ENCODE results near the gene GOLGA5. TPM values are rescaled to one million over a fixed set of nuclear protein-coding genes. Genes with fewer than 3 reads are reported as not detected.

GOLGA5 gene
- total RNA-seq, 3 donors from 2014 or later (not counting 1 experiment from before 2014, with no cell fraction given) = 11.5 to 21.0 (median 17.1) TPM

DNA sequence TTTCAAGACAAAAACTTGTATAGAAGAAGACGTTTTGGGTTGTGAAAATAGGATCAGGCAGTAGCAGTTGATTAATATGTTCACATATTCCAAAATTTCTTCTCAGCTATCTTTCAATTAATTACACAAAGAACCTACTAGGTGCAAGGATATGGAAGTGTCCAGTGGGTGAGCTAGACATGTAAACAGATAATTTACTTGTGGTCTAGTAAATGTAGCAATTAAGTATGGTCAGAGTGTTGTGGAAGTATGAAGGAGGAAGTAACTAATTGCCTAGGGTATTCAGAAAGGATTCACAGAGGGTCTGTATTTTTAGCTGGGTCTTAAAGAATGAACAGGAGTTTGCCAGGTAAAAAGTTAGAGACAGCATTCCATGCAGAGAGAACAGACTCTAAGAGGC is 5.9 kb downstream of the GOLGA5 start:
- Mint-ChIP-seq H3K36me3 (peaks cover 11% of the 10 kb centered on the region), H3K27me3 (ENCODE audit: low read depth in 2 of 2) (no peaks in the 10 kb centered on the region)
- TF ChIP-seq, protein P1, sequence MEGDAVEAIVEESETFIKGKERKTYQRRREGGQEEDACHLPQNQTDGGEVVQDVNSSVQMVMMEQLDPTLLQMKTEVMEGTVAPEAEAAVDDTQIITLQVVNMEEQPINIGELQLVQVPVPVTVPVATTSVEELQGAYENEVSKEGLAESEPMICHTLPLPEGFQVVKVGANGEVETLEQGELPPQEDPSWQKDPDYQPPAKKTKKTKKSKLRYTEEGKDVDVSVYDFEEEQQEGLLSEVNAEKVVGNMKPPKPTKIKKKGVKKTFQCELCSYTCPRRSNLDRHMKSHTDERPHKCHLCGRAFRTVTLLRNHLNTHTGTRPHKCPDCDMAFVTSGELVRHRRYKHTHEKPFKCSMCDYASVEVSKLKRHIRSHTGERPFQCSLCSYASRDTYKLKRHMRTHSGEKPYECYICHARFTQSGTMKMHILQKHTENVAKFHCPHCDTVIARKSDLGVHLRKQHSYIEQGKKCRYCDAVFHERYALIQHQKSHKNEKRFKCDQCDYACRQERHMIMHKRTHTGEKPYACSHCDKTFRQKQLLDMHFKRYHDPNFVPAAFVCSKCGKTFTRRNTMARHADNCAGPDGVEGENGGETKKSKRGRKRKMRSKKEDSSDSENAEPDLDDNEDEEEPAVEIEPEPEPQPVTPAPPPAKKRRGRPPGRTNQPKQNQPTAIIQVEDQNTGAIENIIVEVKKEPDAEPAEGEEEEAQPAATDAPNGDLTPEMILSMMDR (IDR thresholded peaks at IDR 0.05) = no peak

DNA sequence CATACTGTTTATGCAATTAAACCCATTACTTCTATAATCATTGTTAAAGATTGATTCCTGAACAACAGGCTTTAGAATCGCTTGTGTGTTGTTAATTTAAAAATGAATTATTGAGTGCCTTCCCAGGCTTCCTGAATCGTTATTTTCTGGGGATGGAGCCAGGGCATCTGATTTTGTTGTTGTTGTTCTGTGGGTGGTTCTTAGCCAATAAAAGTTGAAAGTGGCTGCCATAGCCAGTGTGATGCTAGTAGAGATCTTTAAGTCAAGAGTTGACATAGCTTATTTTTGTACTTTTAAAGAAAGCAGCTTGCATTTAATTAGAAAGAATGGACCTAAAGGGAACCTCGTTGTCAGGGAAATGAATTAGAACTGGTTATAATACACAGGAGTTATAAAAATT is 6.4 kb downstream of the GOLGA5 start:
- Mint-ChIP-seq H3K9me3 (no peaks in the 10 kb centered on the region), H3K4me1 (peaks cover 58 to 60% of the 10 kb centered on the region in 2 donors), H3K27ac (peak overlapping the region; percentile 32 to 67), H3K4me3 (peak overlapping the region; percentile 7), H3K27me3 (ENCODE audit: low read depth in 2 of 2) (no peaks in the 10 kb centered on the region), H3K36me3 (peaks cover 11% of the 10 kb centered on the region)
- DNase-seq (no peak), ATAC-seq (no peak)
- intact Hi-C loops (cut with micrococcal nuclease) = no loop called here
- WGBS (ENCODE audit: insufficient coverage) = 56% methylated on average over 3 of the region's 3 CpGs
- no peaks in the 10 kb centered on the region for H3K9me3 ChIP-seq (ENCODE audit: control insufficient read depth, insufficient read depth, low read length)
- no peaks in the 10 kb centered on the region for H3K4me1 ChIP-seq (ENCODE audit: control insufficient read depth, insufficient read depth, low read length)
- H3K27ac ChIP-seq (ENCODE audit: low read length) = no peak overlapping the region
- no peaks in the 10 kb centered on the region for H3K27me3 ChIP-seq (ENCODE audit: control insufficient read depth, insufficient read depth, low read length)
- TF ChIP-seq, protein P1 (IDR thresholded peaks at IDR 0.05) = no peak
- H3K36me3 ChIP-seq (ENCODE audit: control insufficient read depth, insufficient read depth, low read length) = peaks cover 39% of the 10 kb centered on the region
- H3K4me3 ChIP-seq (ENCODE audit: low read length) = no peak overlapping the region

More for the DNA sequence above, 5.9 kb downstream of the GOLGA5 start:
- Histone ChIP-seq H3K27ac (ENCODE audit: low read length) (no peak overlapping the region), H3K4me1 (ENCODE audit: control insufficient read depth, insufficient read depth, low read length) (peaks cover 3% of the 10 kb centered on the region), H3K9me3 (ENCODE audit: control insufficient read depth, insufficient read depth, low read length) (no peaks in the 10 kb centered on the region), H3K27me3 (ENCODE audit: control insufficient read depth, insufficient read depth, low read length) (no peaks in the 10 kb centered on the region), H3K36me3 (ENCODE audit: control insufficient read depth, insufficient read depth, low read length) (peaks cover 39% of the 10 kb centered on the region), H3K4me3 (ENCODE audit: low read length) (no peak overlapping the region)
- 80% methylated on average over 1 of the region's 1 CpG for WGBS (ENCODE audit: insufficient coverage)
- Mint-ChIP-seq H3K4me1 (peaks cover 62 to 64% of the 10 kb centered on the region in 2 donors), H3K27ac (peak overlapping the region; percentile 32 to 67), H3K9me3 (no peaks in the 10 kb centered on the region), H3K4me3 (no peak overlapping the region)
- no peak for ATAC-seq
- no peak for DNase-seq
- intact Hi-C loops (cut with micrococcal nuclease) = no loop called here

GRCh38 chr14:92801917-92802316 is 7.8 kb downstream of the GOLGA5 start:
- ATAC-seq = no peak
- H3K36me3 Mint-ChIP-seq = peaks cover 11% of the 10 kb centered on the region
- TF ChIP-seq, protein P1 (IDR thresholded peaks at IDR 0.05) = no peak
- intact Hi-C loops (cut with micrococcal nuclease) = no loop called here
- H3K4me3 ChIP-seq (ENCODE audit: low read length) = no peak overlapping the region
- H3K4me3 Mint-ChIP-seq = peak overlapping the region; percentile 32
- H3K4me1 ChIP-seq (ENCODE audit: control insufficient read depth, insufficient read depth, low read length) = no peaks in the 10 kb centered on the region
- H3K27ac Mint-ChIP-seq = peak overlapping the region; percentile 19 to 45
- no peaks in the 10 kb centered on the region for H3K9me3 Mint-ChIP-seq
- H3K27ac ChIP-seq (ENCODE audit: low read length) = no peak overlapping the region
- peaks cover 56 to 57% of the 10 kb centered on the region in 2 donors for H3K4me1 Mint-ChIP-seq
- peaks cover 42% of the 10 kb centered on the region for H3K36me3 ChIP-seq (ENCODE audit: control insufficient read depth, insufficient read depth, low read length)
- DNase-seq = no peak
- H3K9me3 ChIP-seq (ENCODE audit: control insufficient read depth, insufficient read depth, low read length) = no peaks in the 10 kb centered on the region
- no peaks in the 10 kb centered on the region for H3K27me3 Mint-ChIP-seq (ENCODE audit: low read depth in 2 of 2)
- H3K27me3 ChIP-seq (ENCODE audit: control insufficient read depth, insufficient read depth, low read length) = no peaks in the 10 kb centered on the region

DNA sequence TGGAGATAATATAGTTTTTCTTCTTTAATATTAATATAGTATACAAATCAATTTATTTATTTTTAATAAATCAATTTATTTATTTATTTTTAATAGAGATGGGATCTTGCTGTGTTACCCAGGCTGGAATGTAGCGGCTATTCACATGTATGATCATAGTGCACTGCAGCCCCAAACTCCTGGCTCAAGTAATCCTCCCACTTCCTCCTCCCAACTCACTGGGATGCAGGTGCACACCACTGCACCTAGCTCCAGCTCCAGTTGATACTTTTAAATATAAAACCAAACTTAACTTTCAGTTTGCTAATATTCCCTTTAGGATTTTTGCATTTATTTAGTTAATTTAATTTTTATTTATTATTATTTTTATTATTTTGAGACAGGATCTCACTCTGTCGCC is 8.6 kb downstream of the GOLGA5 start:
- H3K4me3 ChIP-seq (ENCODE audit: low read length) = no peak overlapping the region
- H3K4me1 Mint-ChIP-seq = peaks cover 52 to 56% of the 10 kb centered on the region in 2 donors
- no peaks in the 10 kb centered on the region for H3K9me3 Mint-ChIP-seq
- no peak overlapping the region for H3K27ac Mint-ChIP-seq
- peaks cover 15% of the 10 kb centered on the region for H3K36me3 Mint-ChIP-seq
- no peaks in the 10 kb centered on the region for H3K9me3 ChIP-seq (ENCODE audit: control insufficient read depth, insufficient read depth, low read length)
- TF ChIP-seq, protein P1 (IDR thresholded peaks at IDR 0.05) = no peak
- H3K36me3 ChIP-seq (ENCODE audit: control insufficient read depth, insufficient read depth, low read length) = peaks cover 49% of the 10 kb centered on the region
- no peak overlapping the region for H3K27ac ChIP-seq (ENCODE audit: low read length)
- no peaks in the 10 kb centered on the region for H3K27me3 ChIP-seq (ENCODE audit: control insufficient read depth, insufficient read depth, low read length)
- DNase-seq (no peak), ATAC-seq (no peak)
- H3K4me1 ChIP-seq (ENCODE audit: control insufficient read depth, insufficient read depth, low read length) = no peaks in the 10 kb centered on the region
- no peaks in the 10 kb centered on the region for H3K27me3 Mint-ChIP-seq (ENCODE audit: low read depth in 2 of 2)
- intact Hi-C loops (cut with micrococcal nuclease) = no loop called here
- 100% methylated on average over 2 of the region's 2 CpGs for WGBS (ENCODE audit: insufficient coverage)
- H3K4me3 Mint-ChIP-seq = no peak overlapping the region
